Activated naive CD4-positive, alpha-beta T cell treated with anti-CD3 and anti-CD28 coated beads, Interleukin-2, amount 50 U/mL, for 24 hours (primary cell): ENCODE data around the gene STK11.

Experiments
- H3K27ac Mint-ChIP-seq: one replicate; pipeline ENCODE4 v1.8.0; 2021; ENCODE audit warnings: mild to moderate bottlenecking, mixed read lengths
- H3K27me3 Mint-ChIP-seq: one replicate; pipeline ENCODE4 v1.8.0; 2021; ENCODE audit warnings: mixed read lengths
- H3K36me3 Mint-ChIP-seq: one replicate; pipeline ENCODE4 v1.8.0; 2021; ENCODE audit warnings: mixed read lengths
- H3K4me1 Mint-ChIP-seq: one replicate; pipeline ENCODE4 v1.8.0; 2021; ENCODE audit warnings: mixed read lengths
- H3K4me3 Mint-ChIP-seq: one replicate; pipeline ENCODE4 v1.8.0; 2021; ENCODE audit warnings: mild to moderate bottlenecking, mixed read lengths
- H3K9me3 Mint-ChIP-seq: one replicate; pipeline ENCODE4 v1.8.0; 2021; ENCODE audit warnings: mixed read lengths

Gene STK11

DNA sequence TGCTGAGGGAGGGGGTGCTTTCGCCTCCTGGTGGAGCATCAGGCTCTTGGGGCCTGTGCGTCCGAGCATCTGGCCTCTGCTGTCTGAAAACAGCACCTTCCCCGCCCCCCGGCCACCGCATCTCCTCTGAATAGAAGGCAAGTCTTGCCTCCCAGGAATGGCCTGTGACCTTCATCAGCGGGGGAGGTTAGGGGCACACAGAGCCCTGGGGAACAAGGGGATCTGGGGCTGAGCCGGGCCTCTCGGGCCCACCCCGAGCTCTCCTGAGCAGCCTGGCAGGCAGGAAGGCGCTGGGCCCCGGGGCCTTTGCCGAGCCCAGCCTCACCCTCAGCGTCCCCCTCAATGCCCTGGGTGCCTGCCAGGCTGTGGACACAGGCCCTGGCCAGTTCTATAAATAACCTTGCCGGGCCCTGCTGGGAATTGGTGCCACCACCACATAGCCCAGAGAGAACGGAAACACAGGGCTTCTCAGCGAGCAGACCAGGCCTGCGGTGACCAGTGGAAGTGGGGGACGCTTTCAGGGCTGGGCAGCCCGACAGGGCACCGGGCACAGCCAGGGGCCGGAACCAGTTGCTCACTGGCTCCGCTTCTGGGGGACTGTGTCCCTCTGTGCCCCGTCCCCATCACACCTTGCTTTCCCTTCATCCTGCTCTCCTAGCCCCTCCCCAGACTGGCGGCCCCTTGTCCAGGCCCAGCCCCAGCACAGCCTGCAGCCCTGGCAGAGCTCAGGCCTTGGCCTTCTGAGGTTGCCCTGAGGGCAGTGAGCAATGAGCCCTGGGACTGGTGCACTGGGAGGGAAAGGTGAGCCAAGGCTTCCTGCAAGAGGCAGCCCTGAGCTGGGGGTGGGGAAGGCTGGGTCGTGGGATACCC is 9.5 kb downstream of the STK11 start:
- H3K4me3 Mint-ChIP-seq: no peak overlapping the region
- no peak overlapping the region for H3K27ac Mint-ChIP-seq
- no peaks in the 10 kb centered on the region for H3K9me3 Mint-ChIP-seq
- H3K27me3 Mint-ChIP-seq: no peaks in the 10 kb centered on the region
- peaks cover 5% of the 10 kb centered on the region for H3K36me3 Mint-ChIP-seq
- peaks cover 24% of the 10 kb centered on the region for H3K4me1 Mint-ChIP-seq

DNA sequence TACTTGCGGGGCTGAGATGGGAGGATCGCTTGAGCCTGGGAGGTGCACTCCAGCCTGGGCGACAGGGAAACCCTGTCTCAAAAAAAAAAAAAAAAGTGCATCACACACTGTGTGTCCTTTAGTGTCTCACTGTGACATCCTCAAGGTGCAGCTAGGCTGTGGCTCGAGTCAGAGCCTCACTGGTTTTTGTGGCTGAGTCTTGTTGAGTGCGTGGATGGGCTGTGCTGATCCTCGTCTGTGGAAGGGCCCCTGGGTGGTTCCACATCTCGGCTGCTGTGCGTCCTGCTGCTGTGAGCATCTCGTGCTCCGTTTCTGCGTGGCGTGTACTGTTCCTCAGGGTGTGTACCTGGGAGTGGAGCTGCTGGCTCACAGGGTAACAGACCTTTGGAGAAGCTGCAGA is 11.2 kb downstream of the STK11 start:
- peaks cover 17% of the 10 kb centered on the region for H3K4me1 Mint-ChIP-seq
- H3K27ac Mint-ChIP-seq: no peak overlapping the region
- H3K4me3 Mint-ChIP-seq: no peak overlapping the region
- H3K9me3 Mint-ChIP-seq: no peaks in the 10 kb centered on the region
- H3K36me3 Mint-ChIP-seq: peaks cover 5% of the 10 kb centered on the region
- no peaks in the 10 kb centered on the region for H3K27me3 Mint-ChIP-seq

DNA sequence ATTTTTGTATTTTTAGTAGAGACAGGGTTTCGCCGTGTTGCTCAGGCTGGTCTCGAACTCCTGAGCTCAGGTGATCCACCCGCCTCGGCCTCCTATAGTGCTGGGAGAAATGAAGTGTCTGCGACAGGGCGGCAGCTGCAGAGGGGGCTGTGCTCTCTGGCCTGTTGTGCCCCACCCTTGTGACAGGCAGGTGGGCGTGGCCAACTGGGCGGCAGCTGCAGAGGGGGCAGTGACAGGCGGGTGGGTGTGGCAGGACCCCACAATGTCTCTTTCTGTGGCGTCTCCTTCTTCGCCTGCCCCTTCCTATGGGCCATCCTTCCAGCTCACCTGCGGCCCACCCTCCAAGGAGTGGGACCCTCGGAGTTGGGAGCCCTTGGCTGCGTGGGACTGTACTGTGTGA is 11.8 kb downstream of the STK11 start:
- no peaks in the 10 kb centered on the region for H3K9me3 Mint-ChIP-seq
- H3K27me3 Mint-ChIP-seq: no peaks in the 10 kb centered on the region
- H3K4me3 Mint-ChIP-seq: no peak overlapping the region
- peaks cover 16% of the 10 kb centered on the region for H3K4me1 Mint-ChIP-seq
- H3K36me3 Mint-ChIP-seq: peaks cover 5% of the 10 kb centered on the region
- H3K27ac Mint-ChIP-seq: no peak overlapping the region

DNA sequence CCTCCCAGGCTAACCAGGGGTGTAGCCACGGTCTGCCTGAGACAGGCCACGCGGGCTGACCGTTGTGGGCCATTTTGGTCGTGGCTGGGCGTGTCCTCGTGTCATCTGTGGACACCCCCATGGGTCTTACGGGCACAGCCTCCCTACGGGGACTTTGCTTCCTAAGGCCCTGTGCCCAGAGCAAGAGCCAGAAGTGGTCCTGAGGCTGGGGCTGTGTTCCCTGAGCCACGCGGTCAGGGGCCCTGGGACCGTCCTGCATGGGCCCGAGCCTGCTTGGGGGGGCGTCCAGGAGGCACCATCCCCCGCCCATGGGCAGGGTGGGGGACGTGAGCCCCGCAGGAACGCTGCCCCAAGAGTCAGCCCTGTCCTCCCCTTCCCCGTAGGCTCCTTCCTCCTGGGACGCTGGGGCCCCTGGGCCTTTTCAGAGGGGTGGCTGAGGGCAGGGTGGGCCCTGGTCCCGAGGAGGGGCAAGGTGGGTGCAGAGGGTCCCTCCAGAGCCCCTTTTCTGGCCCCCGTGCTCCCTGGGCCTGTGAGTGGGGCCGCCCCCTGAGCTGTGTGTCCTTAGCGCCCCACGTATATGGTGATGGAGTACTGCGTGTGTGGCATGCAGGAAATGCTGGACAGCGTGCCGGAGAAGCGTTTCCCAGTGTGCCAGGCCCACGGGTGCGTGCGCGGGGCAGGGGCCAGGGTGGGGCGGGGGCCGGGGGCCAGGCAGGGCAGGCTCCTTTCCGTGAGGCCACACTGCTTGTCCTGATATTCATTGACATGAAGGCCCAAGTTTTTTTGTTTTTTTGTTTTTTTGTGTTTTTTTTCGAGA is 13.4 kb downstream of the STK11 start:
- Mint-ChIP-seq H3K27me3 (no peaks in the 10 kb centered on the region), H3K9me3 (no peaks in the 10 kb centered on the region), H3K4me1 (peaks cover 7% of the 10 kb centered on the region)

DNA sequence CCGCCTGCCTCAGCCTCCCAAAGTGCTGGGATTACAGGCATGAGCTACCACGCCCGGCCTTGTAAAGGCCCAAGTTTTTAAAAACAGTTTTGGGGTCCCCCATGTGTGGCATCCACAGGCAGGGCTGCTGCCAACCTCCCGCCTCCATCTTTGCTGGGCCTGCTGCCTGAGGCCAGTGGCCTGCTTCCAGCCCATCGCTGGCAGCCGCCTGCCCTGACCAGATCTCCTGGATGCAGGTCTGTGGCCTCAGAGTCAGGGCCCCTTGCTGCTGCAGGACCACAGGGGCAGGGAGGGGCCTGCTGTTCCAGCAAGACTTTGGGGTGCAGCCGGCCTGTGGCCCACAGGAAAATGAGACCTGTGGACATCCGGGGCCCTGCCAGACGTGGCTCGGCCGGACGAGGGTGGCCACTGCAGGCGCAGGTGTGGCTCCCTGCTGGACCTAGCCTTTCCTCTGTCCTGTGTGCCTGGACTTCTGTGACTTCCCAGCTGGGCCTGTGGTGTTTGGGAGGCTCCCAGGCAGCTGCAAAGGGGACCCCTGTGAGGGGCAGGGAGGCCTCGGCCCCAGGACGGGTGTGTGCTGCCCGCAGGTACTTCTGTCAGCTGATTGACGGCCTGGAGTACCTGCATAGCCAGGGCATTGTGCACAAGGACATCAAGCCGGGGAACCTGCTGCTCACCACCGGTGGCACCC is 14.4 kb downstream of the STK11 start:
- no peaks in the 10 kb centered on the region for H3K9me3 Mint-ChIP-seq
- H3K27ac Mint-ChIP-seq: no peak overlapping the region
- no peaks in the 10 kb centered on the region for H3K36me3 Mint-ChIP-seq
- peaks cover 3% of the 10 kb centered on the region for H3K4me1 Mint-ChIP-seq
- no peaks in the 10 kb centered on the region for H3K27me3 Mint-ChIP-seq
- no peak overlapping the region for H3K4me3 Mint-ChIP-seq

More for the DNA sequence above, 13.4 kb downstream of the STK11 start:
- H3K4me3 Mint-ChIP-seq: no peak overlapping the region
- H3K36me3 Mint-ChIP-seq: no peaks in the 10 kb centered on the region
- no peak overlapping the region for H3K27ac Mint-ChIP-seq

DNA sequence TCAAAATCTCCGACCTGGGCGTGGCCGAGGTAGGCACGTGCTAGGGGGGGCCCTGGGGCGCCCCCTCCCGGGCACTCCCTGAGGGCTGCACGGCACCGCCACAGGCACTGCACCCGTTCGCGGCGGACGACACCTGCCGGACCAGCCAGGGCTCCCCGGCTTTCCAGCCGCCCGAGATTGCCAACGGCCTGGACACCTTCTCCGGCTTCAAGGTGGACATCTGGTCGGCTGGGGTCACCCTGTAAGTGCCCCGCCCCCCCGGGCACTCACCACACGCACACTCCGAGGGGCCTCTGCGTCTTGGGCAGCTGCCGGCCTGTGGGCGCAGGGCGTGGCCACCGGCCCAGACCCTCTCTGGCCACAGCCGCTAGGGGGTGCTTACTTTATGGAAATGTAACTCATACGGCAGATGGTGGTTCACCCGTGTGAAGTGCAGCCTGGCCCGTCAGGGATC is 14.9 kb downstream of the STK11 start:
- H3K9me3 Mint-ChIP-seq: no peaks in the 10 kb centered on the region
- peaks cover 3% of the 10 kb centered on the region for H3K4me1 Mint-ChIP-seq
- H3K4me3 Mint-ChIP-seq: no peak overlapping the region
- no peaks in the 10 kb centered on the region for H3K27me3 Mint-ChIP-seq
- H3K36me3 Mint-ChIP-seq: no peaks in the 10 kb centered on the region
- H3K27ac Mint-ChIP-seq: no peak overlapping the region

DNA sequence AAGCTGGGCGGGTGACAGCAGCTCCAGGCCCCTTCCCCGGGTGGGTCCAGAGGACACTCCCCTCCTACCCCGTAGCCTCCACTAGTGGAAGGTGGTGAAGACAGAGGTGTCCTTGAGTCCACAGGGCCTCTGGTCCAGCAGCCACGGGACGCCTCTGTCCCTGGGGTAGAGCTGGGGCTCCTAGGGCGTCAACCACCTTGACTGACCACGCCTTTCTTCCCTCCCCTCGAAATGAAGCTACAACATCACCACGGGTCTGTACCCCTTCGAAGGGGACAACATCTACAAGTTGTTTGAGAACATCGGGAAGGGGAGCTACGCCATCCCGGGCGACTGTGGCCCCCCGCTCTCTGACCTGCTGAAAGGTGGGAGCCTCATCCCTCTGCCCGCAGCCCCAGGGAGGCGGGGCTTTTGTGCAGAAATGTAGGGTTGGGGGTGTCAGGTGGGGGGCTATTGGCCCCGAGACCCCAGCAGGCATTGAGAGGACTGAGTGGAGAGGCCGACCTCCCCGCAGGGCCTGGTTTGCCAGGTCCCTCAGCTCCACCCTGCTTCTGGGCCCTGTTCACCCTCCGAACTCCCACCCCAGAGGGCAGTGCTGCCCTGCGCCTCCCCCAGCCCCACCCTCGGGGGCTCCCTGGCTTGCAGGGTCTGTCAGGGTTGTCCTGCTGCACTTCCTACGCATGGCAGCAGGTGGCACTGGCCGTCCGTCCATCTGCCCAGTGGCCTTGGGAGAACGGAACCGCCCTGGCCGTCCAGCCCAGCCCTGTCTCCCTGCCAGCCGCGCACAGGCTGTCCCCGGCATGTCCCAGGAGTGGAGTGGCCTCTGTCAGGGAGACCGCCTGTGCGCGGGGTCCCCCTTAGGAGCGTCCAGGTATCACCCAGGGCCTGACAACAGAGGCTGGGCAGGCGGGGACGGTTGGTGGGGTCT is 15.7 kb downstream of the STK11 start:
- Mint-ChIP-seq H3K4me3 (no peak overlapping the region), H3K9me3 (no peaks in the 10 kb centered on the region), H3K27me3 (no peaks in the 10 kb centered on the region), H3K27ac (no peak overlapping the region), H3K4me1 (peaks cover 3% of the 10 kb centered on the region), H3K36me3 (no peaks in the 10 kb centered on the region)

DNA sequence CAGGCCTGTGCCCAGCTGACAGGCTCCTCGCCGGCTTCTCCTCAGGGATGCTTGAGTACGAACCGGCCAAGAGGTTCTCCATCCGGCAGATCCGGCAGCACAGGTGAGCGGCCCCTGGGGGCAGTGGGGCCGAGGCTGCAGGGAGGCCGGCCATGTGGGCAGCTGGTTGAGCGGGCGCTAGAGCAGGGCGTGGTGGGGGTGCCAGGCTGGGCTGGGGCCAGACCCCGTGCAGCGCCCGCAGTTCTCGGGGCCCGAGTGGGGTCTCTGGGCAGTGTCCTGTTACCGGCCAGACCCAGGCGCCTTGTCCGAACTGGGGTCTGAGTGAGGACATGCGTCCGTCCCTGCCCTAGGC is 16.3 kb downstream of the STK11 start:
- Mint-ChIP-seq H3K9me3 (no peaks in the 10 kb centered on the region), H3K27me3 (no peaks in the 10 kb centered on the region), H3K4me1 (peaks cover 3% of the 10 kb centered on the region), H3K27ac (no peak overlapping the region), H3K36me3 (no peaks in the 10 kb centered on the region), H3K4me3 (no peak overlapping the region)

DNA sequence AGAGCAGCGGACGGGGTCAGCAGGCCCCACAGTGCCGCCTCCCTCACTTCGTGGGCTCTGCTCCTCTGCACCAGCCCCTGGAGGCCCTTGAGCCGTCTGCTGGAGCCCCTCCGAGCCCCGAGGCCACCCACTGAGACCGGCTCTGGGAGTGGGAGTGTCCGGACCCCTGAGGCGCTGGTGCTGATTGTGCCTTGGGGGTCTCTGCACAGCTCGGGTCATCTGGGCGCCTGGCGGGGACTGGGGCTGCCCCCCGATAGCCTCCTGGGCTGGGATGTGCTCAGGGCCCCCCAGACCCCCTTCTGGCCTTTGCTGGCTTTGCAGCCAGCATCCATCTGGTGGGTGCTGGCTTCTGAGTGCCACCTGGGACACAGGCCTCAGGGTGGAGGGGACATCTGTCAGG is 16.8 kb downstream of the STK11 start:
- H3K36me3 Mint-ChIP-seq: no peaks in the 10 kb centered on the region
- no peak overlapping the region for H3K27ac Mint-ChIP-seq
- no peaks in the 10 kb centered on the region for H3K27me3 Mint-ChIP-seq
- no peak overlapping the region for H3K4me3 Mint-ChIP-seq
- peaks cover 3% of the 10 kb centered on the region for H3K4me1 Mint-ChIP-seq
- no peaks in the 10 kb centered on the region for H3K9me3 Mint-ChIP-seq

DNA sequence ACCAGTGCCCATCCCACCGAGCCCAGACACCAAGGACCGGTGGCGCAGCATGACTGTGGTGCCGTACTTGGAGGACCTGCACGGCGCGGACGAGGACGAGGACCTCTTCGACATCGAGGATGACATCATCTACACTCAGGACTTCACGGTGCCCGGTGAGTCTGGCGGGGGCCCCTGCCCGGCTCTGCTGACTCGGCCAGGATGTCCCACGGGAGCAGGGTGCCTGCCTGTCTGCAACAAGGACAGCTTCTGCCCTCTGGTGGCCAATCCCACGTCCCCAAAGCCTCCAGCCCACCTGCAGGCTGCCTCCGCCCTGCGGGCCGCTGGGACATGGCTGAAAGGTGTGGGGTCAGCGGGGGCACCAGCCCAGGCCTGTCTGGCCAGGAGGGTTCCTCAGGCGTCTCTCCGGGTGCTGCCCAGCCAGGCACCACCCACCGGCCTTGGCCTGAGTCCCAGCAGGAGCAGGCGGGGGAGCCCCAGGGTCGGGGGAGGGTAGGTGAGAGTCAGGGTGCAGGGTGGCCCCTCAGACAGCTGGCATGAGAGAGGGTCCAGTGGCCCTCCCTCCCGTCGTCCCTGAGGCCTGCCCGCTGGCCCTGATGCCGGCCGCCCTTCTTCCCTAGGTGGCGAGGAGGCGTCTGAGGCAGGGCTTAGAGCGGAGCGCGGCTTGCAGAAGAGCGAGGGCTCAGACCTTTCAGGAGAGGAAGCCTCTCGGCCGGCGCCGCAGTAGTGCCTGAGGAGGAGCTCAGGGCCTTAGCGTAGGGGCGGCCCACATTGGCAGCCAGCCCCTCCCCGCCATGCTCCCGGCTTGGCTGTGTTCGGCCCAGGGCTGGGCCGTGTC is 17.7 kb downstream of the STK11 start:
- no peaks in the 10 kb centered on the region for H3K27me3 Mint-ChIP-seq

DNA sequence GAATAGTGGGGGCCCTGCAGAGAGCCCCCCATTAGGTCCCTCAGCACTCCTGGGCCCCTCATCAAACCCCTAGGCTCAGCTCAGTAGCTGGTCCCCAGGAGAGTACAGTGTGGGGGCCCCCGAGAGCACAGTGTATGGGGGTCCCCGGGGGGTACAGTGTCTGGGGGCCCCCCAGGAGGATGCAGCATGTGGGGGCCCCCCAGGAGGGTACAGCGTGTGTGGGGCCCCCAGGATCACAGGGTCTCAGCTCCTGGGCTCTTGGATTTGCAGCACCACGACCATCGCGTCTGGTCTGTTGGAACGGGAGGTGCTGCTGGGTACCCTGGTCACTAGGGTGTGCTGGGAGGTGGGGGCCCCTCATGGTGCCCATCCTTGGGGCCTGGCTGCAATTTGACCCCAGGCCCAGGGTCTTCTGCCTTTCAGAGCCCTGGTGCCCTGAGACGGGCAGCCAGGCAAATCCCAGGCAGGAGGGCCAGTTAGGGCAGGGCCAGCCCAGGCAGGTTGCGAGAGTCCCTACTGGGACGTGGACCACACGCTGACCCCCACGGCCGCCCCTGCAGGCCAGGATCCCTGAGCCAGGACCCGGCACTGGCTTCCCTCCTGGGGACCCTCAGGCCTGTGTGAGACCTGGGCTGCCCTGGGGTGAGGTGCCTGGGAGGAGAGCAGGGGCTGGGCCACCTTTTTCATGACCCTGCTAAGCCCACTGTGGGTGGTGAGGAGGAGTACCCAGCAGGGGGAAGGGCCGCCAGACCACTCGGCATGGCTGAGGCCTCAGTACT is 18.7 kb downstream of the STK11 start:
- Mint-ChIP-seq H3K9me3 (no peaks in the 10 kb centered on the region), H3K27me3 (no peaks in the 10 kb centered on the region), H3K36me3 (no peaks in the 10 kb centered on the region), H3K27ac (no peak overlapping the region), H3K4me1 (no peaks in the 10 kb centered on the region), H3K4me3 (no peak overlapping the region)

More for the DNA sequence above, 17.7 kb downstream of the STK11 start:
- no peak overlapping the region for H3K27ac Mint-ChIP-seq
- H3K4me1 Mint-ChIP-seq: peaks cover under 1% of the 10 kb centered on the region
- H3K4me3 Mint-ChIP-seq: no peak overlapping the region
- no peaks in the 10 kb centered on the region for H3K9me3 Mint-ChIP-seq
- H3K36me3 Mint-ChIP-seq: no peaks in the 10 kb centered on the region

DNA sequence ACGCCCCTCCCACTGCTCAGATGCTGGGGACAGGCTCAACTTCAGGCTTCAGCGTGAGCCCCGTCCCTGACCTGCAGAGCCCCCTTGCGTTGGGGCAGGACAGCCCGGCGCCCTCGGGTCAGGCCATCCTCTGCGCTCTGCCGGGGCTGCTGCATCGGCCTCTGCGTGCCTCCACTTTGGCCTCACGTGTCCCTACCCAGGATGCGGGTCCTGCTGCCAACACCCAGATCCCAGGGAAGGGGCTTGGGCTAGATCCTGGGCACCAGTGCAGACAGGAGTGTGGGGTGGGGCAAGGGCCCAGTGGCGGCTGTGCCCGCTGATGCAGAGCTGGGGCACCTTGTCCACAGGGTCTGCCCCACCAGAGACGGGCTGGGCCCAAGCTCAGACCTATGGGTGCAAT is 19.3 kb downstream of the STK11 start:
- H3K36me3 Mint-ChIP-seq: no peaks in the 10 kb centered on the region
- H3K27me3 Mint-ChIP-seq: no peaks in the 10 kb centered on the region
- H3K4me3 Mint-ChIP-seq: no peak overlapping the region
- H3K27ac Mint-ChIP-seq: no peak overlapping the region
- H3K9me3 Mint-ChIP-seq: no peaks in the 10 kb centered on the region
- H3K4me1 Mint-ChIP-seq: no peaks in the 10 kb centered on the region

DNA sequence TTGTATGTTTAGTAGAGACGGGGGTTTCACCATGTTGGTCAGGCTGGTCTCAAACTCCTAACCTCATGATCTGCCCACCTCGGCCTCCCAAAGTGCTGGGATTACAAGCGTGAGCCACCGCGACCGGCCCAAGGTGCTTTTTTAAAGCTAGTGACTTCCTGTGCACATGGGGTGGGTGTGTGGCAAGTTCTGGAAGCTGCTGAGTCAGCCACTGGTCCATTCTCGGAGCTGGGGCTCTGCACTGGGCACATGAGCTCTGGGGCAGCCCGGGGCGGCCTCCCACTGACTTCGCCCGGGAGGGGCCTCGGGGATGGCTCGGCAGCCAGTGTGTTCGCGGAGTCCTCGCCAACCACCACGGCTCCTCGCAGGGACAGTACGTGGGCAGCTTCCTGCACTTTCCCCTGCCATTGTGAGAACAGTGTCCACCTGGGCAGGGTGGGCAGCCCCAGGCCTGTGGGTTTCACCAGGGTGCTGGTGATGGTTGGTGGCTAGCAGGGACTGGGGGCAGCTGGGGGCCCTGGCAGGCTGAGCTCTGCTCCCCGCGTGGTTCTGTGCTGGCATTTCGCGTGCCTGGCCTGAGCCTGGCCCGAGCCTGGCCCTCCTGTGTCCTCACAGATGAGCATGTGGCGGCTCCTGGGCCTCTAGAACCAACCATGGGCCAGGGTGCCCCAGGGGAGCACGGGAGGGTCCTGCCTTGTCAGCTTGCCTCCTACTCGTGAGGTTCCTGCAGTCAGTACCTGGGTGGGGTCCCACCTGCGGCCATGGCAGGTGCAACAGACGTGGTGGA is 20.1 kb downstream of the STK11 start:
- Mint-ChIP-seq H3K4me3 (no peak overlapping the region), H3K27ac (no peak overlapping the region), H3K9me3 (no peaks in the 10 kb centered on the region), H3K27me3 (no peaks in the 10 kb centered on the region), H3K4me1 (no peaks in the 10 kb centered on the region), H3K36me3 (no peaks in the 10 kb centered on the region)
